ENCODE data around the gene NOL9. TPM values are rescaled to one million over a fixed set of nuclear protein-coding genes. Genes with fewer than 3 reads are reported as not detected.
A peak's percentile ranks its signal among the peaks of the same experiment; 100 is the strongest.

The NOL9 gene
- total and polyA plus RNA-seq, 8 donors: 2.7 to 150 (median 23.5) TPM

DNA sequence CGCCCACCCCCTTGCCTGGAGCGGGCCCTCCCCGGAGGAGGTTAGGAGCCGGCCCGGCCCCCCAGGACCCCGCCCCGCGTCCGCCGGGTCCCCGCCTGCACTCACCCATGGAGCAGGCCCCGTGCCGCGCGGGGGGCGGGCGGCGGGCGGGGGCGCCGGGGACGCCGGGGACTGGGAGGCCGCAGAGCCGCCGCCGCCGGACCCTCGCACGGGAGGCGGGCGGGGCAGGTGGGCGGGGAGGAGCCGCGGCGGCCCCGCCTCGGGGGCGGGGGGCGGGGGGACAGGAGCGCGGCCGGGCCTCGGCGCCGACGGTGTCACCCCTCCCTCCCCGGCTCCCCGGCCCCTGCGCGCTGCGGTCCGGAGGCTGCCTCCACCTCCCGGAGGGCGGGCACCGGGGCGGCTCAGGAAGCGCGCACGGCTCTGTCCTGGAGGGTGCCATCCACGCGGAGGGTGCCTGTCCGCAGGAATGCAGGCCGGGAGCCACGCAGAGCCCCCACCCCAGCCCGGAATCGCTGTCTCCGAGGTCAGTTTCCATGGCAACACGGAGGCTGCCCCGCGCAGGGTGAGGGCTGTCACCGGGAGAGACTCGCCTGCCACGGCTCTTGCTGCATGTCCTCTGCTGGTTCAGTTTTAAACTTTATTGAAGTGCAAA, 57.0 kb downstream of the NOL9 start:
- H3K27me3 ChIP-seq: peaks cover 0 to 39% (median 7%) of the 10 kb centered on the region in 3 donors
- H3K9me3 ChIP-seq: no peaks in the 10 kb centered on the region
- TF ChIP-seq, protein P1, sequence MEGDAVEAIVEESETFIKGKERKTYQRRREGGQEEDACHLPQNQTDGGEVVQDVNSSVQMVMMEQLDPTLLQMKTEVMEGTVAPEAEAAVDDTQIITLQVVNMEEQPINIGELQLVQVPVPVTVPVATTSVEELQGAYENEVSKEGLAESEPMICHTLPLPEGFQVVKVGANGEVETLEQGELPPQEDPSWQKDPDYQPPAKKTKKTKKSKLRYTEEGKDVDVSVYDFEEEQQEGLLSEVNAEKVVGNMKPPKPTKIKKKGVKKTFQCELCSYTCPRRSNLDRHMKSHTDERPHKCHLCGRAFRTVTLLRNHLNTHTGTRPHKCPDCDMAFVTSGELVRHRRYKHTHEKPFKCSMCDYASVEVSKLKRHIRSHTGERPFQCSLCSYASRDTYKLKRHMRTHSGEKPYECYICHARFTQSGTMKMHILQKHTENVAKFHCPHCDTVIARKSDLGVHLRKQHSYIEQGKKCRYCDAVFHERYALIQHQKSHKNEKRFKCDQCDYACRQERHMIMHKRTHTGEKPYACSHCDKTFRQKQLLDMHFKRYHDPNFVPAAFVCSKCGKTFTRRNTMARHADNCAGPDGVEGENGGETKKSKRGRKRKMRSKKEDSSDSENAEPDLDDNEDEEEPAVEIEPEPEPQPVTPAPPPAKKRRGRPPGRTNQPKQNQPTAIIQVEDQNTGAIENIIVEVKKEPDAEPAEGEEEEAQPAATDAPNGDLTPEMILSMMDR (IDR thresholded peaks at IDR 0.05): no peak
- TF ChIP-seq POLR2AphosphoS5 (IDR thresholded peaks at IDR 0.05) (no peak), POLR2A (IDR thresholded peaks at IDR 0.05) (no peak), EP300 (IDR thresholded peaks at IDR 0.05) (no peak)
- H3K36me3 ChIP-seq: no peaks in the 10 kb centered on the region
- intact Hi-C loops (cut with DNase I; ENCODE audit: low total_unique reads): no loop called here
- peak; percentile 54 to 78 for DNase-seq
- peaks cover 20 to 35% (median 29%) of the 10 kb centered on the region in 4 donors for H3K4me1 ChIP-seq
- H3K27ac ChIP-seq: peak overlapping the region in 1 of 5 donors; percentile 63
- H3K4me3 ChIP-seq: peak overlapping the region; percentile 59 to 74 (median 64)
- WGBS, 5 donors: 0 to 1% (median 0%) methylated on average over 2 to 74 of the region's 74 CpGs

DNA sequence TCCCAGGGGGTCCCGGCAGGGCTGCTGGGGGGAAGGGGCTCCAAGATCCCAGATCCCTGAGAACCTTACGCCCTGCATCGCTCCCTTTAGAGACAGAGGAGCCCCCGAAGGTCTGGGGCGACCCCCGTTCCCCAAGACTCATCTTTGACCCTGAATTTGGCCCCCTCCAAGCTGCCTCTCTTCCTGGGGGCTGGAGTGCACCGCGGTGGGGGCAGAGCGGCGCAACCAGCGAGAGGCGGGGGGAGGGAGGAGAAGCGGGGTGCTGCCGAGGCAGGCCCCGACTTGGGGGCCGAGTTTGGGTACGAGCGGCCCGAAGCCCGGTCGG, 57.5 kb downstream of the NOL9 start:
- peak overlapping the region in 1 of 5 donors; percentile 63 for H3K27ac ChIP-seq
- no peaks in the 10 kb centered on the region for H3K36me3 ChIP-seq
- no peak for DNase-seq
- peaks cover 16 to 32% (median 29%) of the 10 kb centered on the region in 4 donors for H3K4me1 ChIP-seq
- intact Hi-C loops (cut with DNase I; ENCODE audit: low total_unique reads): no loop called here
- TF ChIP-seq POLR2AphosphoS5 (IDR thresholded peaks at IDR 0.05) (no peak), EP300 (IDR thresholded peaks at IDR 0.05) (no peak), POLR2A (IDR thresholded peaks at IDR 0.05) (no peak)
- TF ChIP-seq, protein P1 (IDR thresholded peaks at IDR 0.05): no peak
- H3K27me3 ChIP-seq: peaks cover 0 to 34% (median 7%) of the 10 kb centered on the region in 3 donors
- 0 to 17% (median 3%) methylated on average over 6 to 21 of the region's 21 CpGs for WGBS, 5 donors
- peak overlapping the region; percentile 59 to 74 (median 64) for H3K4me3 ChIP-seq
- no peaks in the 10 kb centered on the region for H3K9me3 ChIP-seq

DNA sequence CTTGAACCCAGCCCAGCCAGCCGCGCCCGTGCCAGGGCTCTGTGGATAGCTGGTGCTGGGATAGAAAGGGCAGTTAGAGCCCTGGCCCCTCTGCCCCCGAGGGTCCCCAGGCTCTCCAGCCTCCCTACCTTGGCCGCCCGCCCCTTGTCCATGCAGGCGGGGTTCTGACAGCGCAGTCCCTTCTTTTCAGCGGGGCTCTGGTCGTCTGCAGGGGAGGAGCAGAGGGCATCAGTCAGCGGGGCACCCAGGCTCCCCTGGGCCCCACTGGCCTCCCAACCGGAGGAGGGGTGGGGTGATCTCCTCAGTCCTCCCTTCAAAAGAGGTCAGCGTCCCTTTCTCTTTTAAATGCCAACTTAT, 58.0 kb downstream of the NOL9 start:
- H3K9me3 ChIP-seq: no peaks in the 10 kb centered on the region
- peaks cover 0 to 32% (median 7%) of the 10 kb centered on the region in 3 donors for H3K27me3 ChIP-seq
- 27 to 40% (median 35%) methylated on average over 11 to 13 of the region's 13 CpGs for WGBS, 5 donors
- no peak overlapping the region for H3K27ac ChIP-seq
- TF ChIP-seq POLR2AphosphoS5 (IDR thresholded peaks at IDR 0.05): no peak
- no peak for TF ChIP-seq EP300 (IDR thresholded peaks at IDR 0.05)
- TF ChIP-seq, protein P1 (IDR thresholded peaks at IDR 0.05): no peak
- no peak for TF ChIP-seq POLR2A (IDR thresholded peaks at IDR 0.05)
- H3K4me3 ChIP-seq: peak overlapping the region; percentile 59 to 74 (median 64)
- no peak for DNase-seq
- no peaks in the 10 kb centered on the region for H3K36me3 ChIP-seq
- H3K4me1 ChIP-seq: peaks cover 20 to 35% (median 32%) of the 10 kb centered on the region in 4 donors
- intact Hi-C loops (cut with DNase I; ENCODE audit: low total_unique reads): no loop called here

DNA sequence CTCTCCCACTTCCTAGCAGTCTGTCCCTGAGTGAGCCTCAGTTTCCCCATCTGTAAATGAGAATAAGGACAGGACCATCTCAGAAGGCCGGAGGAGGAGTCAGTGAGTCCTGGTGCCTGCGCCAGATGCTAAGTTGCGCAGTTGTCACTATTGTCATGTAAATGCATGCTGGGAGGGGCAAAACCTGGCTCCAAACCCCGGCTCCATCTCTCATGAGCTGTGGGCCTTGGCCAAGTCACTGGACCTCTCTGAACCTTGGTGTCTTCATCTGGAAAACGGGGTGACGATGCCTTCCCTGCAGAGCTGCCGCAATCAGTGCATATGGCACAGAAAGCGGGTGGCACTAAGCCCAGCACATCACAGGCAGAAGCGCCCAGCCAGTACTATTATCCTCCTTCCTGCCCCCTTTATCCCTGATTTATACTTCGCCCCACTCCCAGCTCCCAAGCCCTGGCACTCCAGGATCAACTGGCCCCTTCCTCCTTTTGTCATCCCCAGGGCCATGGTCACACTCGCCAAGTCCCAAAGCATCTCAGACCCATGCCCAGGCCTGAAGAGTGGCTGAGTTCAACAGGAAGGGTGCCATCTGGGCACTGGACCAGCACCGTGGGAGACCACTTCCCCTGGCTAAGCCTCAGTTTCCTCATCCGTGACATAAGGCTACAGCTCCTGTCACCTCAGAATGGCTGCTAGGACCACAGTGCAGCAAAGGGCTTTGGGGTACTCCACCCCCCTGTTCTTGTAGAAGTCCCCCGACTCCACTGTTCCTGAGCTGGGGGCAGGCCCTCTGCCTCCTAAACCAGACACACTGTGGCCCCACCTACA, 58.6 kb downstream of the NOL9 start:
- intact Hi-C loops (cut with DNase I; ENCODE audit: low total_unique reads): no loop called here
- no peak for DNase-seq
- Histone ChIP-seq H3K4me3 (peak overlapping the region in 1 of 4 donors; percentile 66), H3K27me3 (peaks cover 0 to 36% (median 8%) of the 10 kb centered on the region in 3 donors), H3K4me1 (peaks cover 23 to 41% (median 38%) of the 10 kb centered on the region in 4 donors), H3K9me3 (no peaks in the 10 kb centered on the region), H3K36me3 (no peaks in the 10 kb centered on the region), H3K27ac (no peak overlapping the region)
- 74 to 79% (median 76%) methylated on average over 13 to 14 of the region's 14 CpGs for WGBS, 5 donors
- no peak for TF ChIP-seq EP300 (IDR thresholded peaks at IDR 0.05)
- TF ChIP-seq POLR2AphosphoS5 (IDR thresholded peaks at IDR 0.05): no peak
- TF ChIP-seq, protein P1 (IDR thresholded peaks at IDR 0.05): no peak
- no peak for TF ChIP-seq POLR2A (IDR thresholded peaks at IDR 0.05)

Data from stomach (tissue), 9 donors.